Spinal cord (tissue), 10 donors: ENCODE measurements around the gene DMD. TPM values are rescaled to one million over a fixed set of nuclear protein-coding genes. Genes with fewer than 3 reads are reported as not detected.

Experiments used
- DNase-seq, 6 donors: peaks; one replicate each; pipeline versions ENCODE4 v3.0.0 to v3.0.0-alpha.2; 2013 to 2015; ENCODE audit warnings: low spot score in 6 of 6, low read depth in 4 of 6
- H3K27ac ChIP-seq: one replicate; pipeline ENCODE4 v1.5.1; 2013; ENCODE audit warnings: low read depth, low read length, control low read depth
- H3K27me3 ChIP-seq: one replicate; pipeline ENCODE4 v1.6.1; 2013; ENCODE audit warnings: low read length; ENCODE audit not compliant: control insufficient read depth, insufficient read depth
- H3K36me3 ChIP-seq: one replicate; pipeline ENCODE4 v1.6.1; 2013; ENCODE audit warnings: low read length; ENCODE audit not compliant: control insufficient read depth, insufficient read depth
- H3K4me1 ChIP-seq: one replicate; pipeline ENCODE4 v1.6.1; 2013; ENCODE audit warnings: low read length; ENCODE audit not compliant: control insufficient read depth, insufficient read depth
- H3K4me3 ChIP-seq: one replicate; pipeline ENCODE4 v1.5.1; 2013; ENCODE audit warnings: low read depth, low read length, control low read depth
- H3K9me3 ChIP-seq: one replicate; pipeline ENCODE4 v1.6.1; 2013; ENCODE audit warnings: low read length; ENCODE audit not compliant: control insufficient read depth, insufficient read depth
- WGBS: methylation state at CpG from one replicate; pipeline ENCODE4 v1.1.5; 2013; ENCODE audit warnings: missing lambda C conversion rate; ENCODE audit not compliant: insufficient coverage; 5-methylcytosine and 5-hydroxymethylcytosine counted together
- polyA plus RNA-seq, 2 donors: library from polyadenylated mRNA; unstranded; fragments of 120-200 nt; gene quantifications; one replicate each; pipeline ENCODE4 v1.2.1, GENCODE V29; 2013; ENCODE audit not compliant: insufficient read length in 2 of 2
- total RNA-seq, 2 donors: library from RNA; depleted of rRNA in 1 of 2; stranded (reverse); fragments of 120-200 nt in 1 of 2; fragments of >200 nt in 1 of 2; gene quantifications; one replicate each; pipeline versions ENCODE4 v1.2.3 to v1.2.4, GENCODE V29; 2013 to 2014
- donor health status: healthy.

Gene DMD
- total and polyA plus RNA-seq, 4 donors = 28.4 to 112 (median 41.9) TPM

DNA sequence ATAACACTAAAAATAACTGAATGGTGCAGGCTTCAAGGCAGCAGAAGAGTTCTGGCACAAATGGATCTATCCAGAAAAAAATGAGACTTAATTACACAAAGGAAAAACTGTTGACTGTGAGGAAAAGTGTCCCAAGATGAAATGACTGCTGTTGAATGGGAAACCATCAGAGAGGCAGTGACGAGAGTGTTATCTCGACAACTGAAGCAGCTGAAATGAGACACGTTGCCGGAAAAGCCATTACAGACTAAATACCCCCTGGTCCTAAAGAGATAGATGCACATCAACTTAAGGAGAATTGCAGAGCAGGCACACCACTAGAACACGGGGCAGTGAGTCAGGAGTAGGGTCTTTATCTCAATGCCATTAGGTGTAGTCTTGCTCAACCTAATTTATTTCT, 277.8 kb downstream of the DMD start:
- H3K4me1 ChIP-seq = no peaks in the 10 kb centered on the region
- no peaks in the 10 kb centered on the region for H3K27me3 ChIP-seq
- no peaks in the 10 kb centered on the region for H3K36me3 ChIP-seq
- WGBS = 43% methylated on average over 1 of the region's 5 CpGs
- no peaks in the 10 kb centered on the region for H3K9me3 ChIP-seq
- no peak overlapping the region for H3K27ac ChIP-seq
- no peak overlapping the region for H3K4me3 ChIP-seq
- peak in 1 of 6 donors; percentile 24 for DNase-seq

DNA sequence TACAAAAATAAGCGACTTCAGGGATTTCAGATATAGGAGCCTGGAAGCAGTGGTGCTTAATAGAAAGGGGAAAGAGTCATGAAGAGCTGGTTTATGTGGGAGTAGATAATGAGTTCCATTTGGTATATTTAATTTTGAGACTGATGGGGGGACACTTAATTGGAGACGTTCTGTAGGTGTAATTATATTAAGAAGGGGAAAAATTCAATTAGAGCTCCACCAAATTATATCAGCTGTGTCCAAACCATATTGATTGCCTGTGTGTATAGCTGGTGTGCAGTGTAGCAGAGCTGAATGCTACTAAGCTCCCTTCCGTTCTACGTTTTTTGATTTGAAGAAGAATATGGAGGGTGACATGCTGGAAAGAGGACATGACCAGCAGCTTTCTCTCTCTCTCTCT, 282.3 kb downstream of the DMD start:
- DNase-seq = peak in 1 of 6 donors; percentile 25
- no peaks in the 10 kb centered on the region for H3K27me3 ChIP-seq
- no peaks in the 10 kb centered on the region for H3K9me3 ChIP-seq
- H3K36me3 ChIP-seq = no peaks in the 10 kb centered on the region
- H3K27ac ChIP-seq = no peak overlapping the region
- H3K4me3 ChIP-seq = no peak overlapping the region
- 70% methylated on average over 1 of the region's 4 CpGs for WGBS
- H3K4me1 ChIP-seq = no peaks in the 10 kb centered on the region

DNA sequence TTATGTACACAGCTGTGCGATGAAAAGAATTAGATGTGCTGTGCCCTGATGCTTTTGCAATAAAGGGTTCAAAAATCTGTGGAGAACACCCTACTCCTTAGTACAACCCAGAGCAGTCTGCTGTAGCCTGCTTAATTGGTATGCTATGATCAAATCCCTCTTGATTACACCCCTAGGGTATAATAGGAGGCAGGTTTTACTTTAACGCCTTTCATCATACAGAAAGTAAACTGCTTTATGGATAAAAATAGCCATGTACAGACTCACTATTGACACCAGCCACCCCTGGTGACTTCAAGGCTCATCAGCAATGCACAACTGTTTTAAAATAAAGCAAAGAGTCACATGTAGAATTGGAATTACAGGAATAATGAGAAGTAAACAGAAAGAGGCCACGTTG, 315.3 kb downstream of the DMD start:
- DNase-seq = peak in 1 of 6 donors; percentile 54
- WGBS = 17% methylated on average over 1 of the region's 3 CpGs

GRCh38 chrX:32894679-32895078, 316.7 kb downstream of the DMD start:
- H3K4me1 ChIP-seq = no peaks in the 10 kb centered on the region
- no peak for DNase-seq
- peaks cover 2% of the 10 kb centered on the region for H3K27me3 ChIP-seq
- no peak overlapping the region for H3K4me3 ChIP-seq
- 65% methylated on average over 2 of the region's 7 CpGs for WGBS
- H3K27ac ChIP-seq = no peak overlapping the region
- H3K9me3 ChIP-seq = no peaks in the 10 kb centered on the region
- H3K36me3 ChIP-seq = no peaks in the 10 kb centered on the region

More for the DNA sequence above, 315.3 kb downstream of the DMD start:
- no peaks in the 10 kb centered on the region for H3K4me1 ChIP-seq
- no peak overlapping the region for H3K27ac ChIP-seq
- H3K27me3 ChIP-seq = peaks cover 2% of the 10 kb centered on the region
- no peaks in the 10 kb centered on the region for H3K36me3 ChIP-seq
- H3K4me3 ChIP-seq = no peak overlapping the region
- no peaks in the 10 kb centered on the region for H3K9me3 ChIP-seq

DNA sequence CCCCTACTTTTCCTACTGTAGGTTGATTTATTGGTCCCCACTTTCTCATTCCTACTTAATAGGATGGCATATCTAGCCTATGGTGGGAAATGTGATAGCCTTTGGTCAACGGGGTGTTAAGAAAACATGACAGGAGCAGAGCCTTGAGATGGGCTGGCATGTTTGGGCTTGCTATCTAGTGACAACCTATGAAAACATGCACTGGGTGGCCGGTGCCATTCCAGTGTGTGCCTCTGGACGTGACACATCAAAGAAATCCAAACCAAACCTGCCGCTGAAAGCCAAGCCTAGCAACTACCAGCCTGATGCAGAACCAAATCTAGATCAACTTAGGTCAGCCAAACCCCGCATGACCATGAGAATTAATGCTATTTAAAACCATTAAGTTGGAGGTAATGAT, 317.6 kb downstream of the DMD start:
- whole genome bisulfite sequencing = 73% methylated on average over 3 of the region's 5 CpGs
- Histone ChIP-seq H3K36me3 (no peaks in the 10 kb centered on the region), H3K4me1 (no peaks in the 10 kb centered on the region), H3K9me3 (no peaks in the 10 kb centered on the region), H3K27me3 (peaks cover 2% of the 10 kb centered on the region), H3K27ac (no peak overlapping the region), H3K4me3 (no peak overlapping the region)
- DNase-seq = no peak

DNA sequence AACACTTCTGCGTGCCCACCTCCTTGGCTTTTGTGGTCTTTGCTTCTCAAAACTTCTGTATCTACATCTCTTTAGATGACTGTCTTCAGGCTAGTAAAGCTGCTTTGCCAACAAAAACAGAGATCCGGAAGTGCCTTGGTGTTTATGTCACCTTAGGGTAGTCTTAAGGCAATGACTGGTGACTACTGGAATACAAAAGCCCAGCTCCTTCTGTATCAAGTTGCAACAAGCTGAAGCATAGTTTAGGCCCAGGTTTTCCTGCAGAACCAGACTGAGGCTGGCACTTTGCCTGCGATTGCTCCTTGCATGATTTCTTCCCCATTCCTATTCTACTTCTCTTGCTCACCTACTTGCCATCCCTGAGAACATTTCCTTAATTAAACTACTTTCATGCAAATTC, 333.8 kb downstream of the DMD start:
- no peak overlapping the region for H3K27ac ChIP-seq
- no peak overlapping the region for H3K4me3 ChIP-seq
- no peak for DNase-seq
- H3K27me3 ChIP-seq = no peaks in the 10 kb centered on the region
- 92% methylated on average over 3 of the region's 3 CpGs for WGBS
- no peaks in the 10 kb centered on the region for H3K9me3 ChIP-seq
- no peaks in the 10 kb centered on the region for H3K36me3 ChIP-seq
- peaks cover 3% of the 10 kb centered on the region for H3K4me1 ChIP-seq

DNA sequence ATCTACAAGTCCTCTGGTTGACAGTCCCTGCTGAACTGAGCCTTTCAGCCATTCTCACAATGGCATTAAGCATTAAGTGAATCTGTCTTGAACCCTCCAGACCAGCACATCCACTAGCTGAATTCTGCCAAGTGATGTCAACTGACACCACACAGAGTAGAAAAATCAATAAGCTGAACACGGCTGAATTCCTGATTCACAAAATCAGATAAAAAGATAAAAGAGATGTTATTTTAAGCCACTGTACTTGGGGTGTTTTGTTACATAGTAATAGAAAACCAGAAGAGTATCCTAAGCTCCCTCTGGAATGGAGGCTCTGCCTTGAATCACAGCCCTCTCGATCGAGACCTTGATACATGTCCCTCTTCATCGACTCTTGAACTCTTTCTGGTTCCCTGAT, 336.5 kb downstream of the DMD start:
- Histone ChIP-seq H3K27ac (no peak overlapping the region), H3K27me3 (no peaks in the 10 kb centered on the region), H3K36me3 (no peaks in the 10 kb centered on the region), H3K4me3 (no peak overlapping the region), H3K4me1 (no peaks in the 10 kb centered on the region), H3K9me3 (no peaks in the 10 kb centered on the region)
- 93% methylated on average over 3 of the region's 4 CpGs for WGBS
- no peak for DNase-seq

DNA sequence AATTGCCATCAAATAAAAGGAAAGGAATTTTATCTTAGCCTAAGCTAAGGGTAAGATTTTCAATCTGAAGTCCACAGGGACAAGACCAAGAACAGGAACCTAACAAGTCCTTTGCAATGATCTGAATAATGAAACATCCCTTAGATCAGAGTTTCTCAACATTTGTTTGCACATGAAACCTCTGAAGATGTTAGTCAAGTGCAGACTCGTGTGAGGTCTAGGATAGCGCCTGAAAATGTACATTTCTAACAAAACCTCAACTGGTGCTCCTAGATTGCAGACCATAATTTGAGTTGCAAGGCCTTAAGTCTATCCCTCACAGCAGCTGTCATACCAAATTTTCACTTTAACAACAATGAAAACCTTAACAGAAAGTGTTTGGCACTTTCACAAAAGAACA, 337.6 kb downstream of the DMD start:
- DNase-seq = no peak
- Histone ChIP-seq H3K4me3 (no peak overlapping the region), H3K9me3 (no peaks in the 10 kb centered on the region), H3K4me1 (no peaks in the 10 kb centered on the region), H3K36me3 (no peaks in the 10 kb centered on the region), H3K27ac (no peak overlapping the region), H3K27me3 (no peaks in the 10 kb centered on the region)
- WGBS = 92% methylated on average over 2 of the region's 2 CpGs

- H3K36me3 ChIP-seq = no peaks in the 10 kb centered on the region
- H3K4me1 ChIP-seq = no peaks in the 10 kb centered on the region
- no peak overlapping the region for H3K4me3 ChIP-seq
- no peaks in the 10 kb centered on the region for H3K9me3 ChIP-seq
- H3K27me3 ChIP-seq = no peaks in the 10 kb centered on the region
- H3K27ac ChIP-seq = no peak overlapping the region
- no peak for DNase-seq
- 78% methylated on average over 2 of the region's 3 CpGs for WGBS
Measured at GRCh38 chrX:32871636-32872035, 339.7 kb downstream of the DMD start.

DNA sequence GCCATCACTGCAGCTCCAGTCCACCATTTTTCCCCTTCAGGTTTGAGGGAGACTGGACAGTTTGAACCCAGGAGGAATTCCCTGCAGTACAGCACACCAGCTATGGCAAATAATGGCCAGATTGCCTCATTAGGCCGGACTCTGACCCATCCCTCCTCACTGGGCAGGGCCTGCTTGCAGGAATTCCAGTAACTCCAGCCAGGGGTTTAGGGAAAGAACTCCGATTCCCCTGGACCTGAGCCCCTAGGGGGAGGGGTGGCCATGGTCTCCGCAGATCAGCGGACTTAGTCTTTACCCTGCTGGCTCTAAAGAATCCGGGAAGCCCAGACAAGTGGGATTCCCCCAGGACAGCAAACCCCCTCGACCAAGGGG, 342.8 kb downstream of the DMD start:
- no peak overlapping the region for H3K27ac ChIP-seq
- WGBS = 80% methylated on average over 6 of the region's 6 CpGs

More for the DNA sequence above, 342.8 kb downstream of the DMD start:
- Histone ChIP-seq H3K9me3 (no peaks in the 10 kb centered on the region), H3K36me3 (no peaks in the 10 kb centered on the region), H3K27me3 (no peaks in the 10 kb centered on the region), H3K4me3 (no peak overlapping the region), H3K4me1 (no peaks in the 10 kb centered on the region)
- DNase-seq = no peak
